Measurements from ENCODE around the gene MMP10.
"Not testable (repeated sequence)": the region's sequence is repeated elsewhere in the genome, so short reads cannot be mapped to it uniquely, and the experiment has no call there.

The MMP10 gene

GRCh38 chr11:102783016-102783415, 2.6 kb upstream of the MMP10 start:
- DNase-seq (ENCODE audit: low spot score), result no peak

GRCh38 chr11:102781676-102782075, 1.2 kb upstream of the MMP10 start:
- no peak for DNase-seq (ENCODE audit: low spot score)

GRCh38 chr11:102776454-102776853, 4.0 kb downstream of the MMP10 start:
- no peak for DNase-seq (ENCODE audit: low spot score)

GRCh38 chr11:102773386-102773785, 7.0 kb downstream of the MMP10 start:
- DNase-seq (ENCODE audit: low spot score), result no peak

GRCh38 chr11:102771351-102771750, 9.1 kb downstream of the MMP10 start:
- DNase-seq (ENCODE audit: low spot score), result no peak

GRCh38 chr11:102770191-102770590, 10.2 kb downstream of the MMP10 start:
- DNase-seq (ENCODE audit: low spot score), result no peak

- DNase-seq (ENCODE audit: low spot score), result no peak
These were observed 12.6 kb downstream of the MMP10 start for GRCh38 chr11:102767800-102768199.

- DNase-seq (ENCODE audit: low spot score), result no peak
These were observed 17.0 kb downstream of the MMP10 start for GRCh38 chr11:102763440-102763839.

GRCh38 chr11:102762361-102762767, 18.1 kb downstream of the MMP10 start:
- DNase-seq (ENCODE audit: low spot score), result peak; percentile 8

- DNase-seq (ENCODE audit: low spot score), result no peak
These were observed 18.7 kb downstream of the MMP10 start for GRCh38 chr11:102761646-102762238.

- peak; percentile 68 for DNase-seq (ENCODE audit: low spot score)
These were observed 19.9 kb downstream of the MMP10 start for GRCh38 chr11:102760344-102761035.

- no peak for DNase-seq (ENCODE audit: low spot score)
These were observed 22.4 kb downstream of the MMP10 start for GRCh38 chr11:102757823-102758549.

GRCh38 chr11:102753267-102753666, 27.2 kb downstream of the MMP10 start:
- DNase-seq (ENCODE audit: low spot score), result no peak

- DNase-seq (ENCODE audit: low spot score), result no peak
These were observed 28.8 kb downstream of the MMP10 start for GRCh38 chr11:102751673-102752072.

- no peak for DNase-seq (ENCODE audit: low spot score)
These were observed 31.2 kb downstream of the MMP10 start for GRCh38 chr11:102749101-102749722.

GRCh38 chr11:102746746-102747578, 33.5 kb downstream of the MMP10 start:
- not testable (repeated sequence) for DNase-seq (ENCODE audit: low spot score)

- no peak for DNase-seq (ENCODE audit: low spot score)
These were observed 45.8 kb downstream of the MMP10 start for GRCh38 chr11:102734650-102735049.

- DNase-seq (ENCODE audit: low spot score), result no peak
These were observed 47.1 kb downstream of the MMP10 start for GRCh38 chr11:102733232-102733875.

GRCh38 chr11:102730944-102731343, 49.5 kb downstream of the MMP10 start:
- not testable (repeated sequence) for DNase-seq (ENCODE audit: low spot score)

- no peak for DNase-seq (ENCODE audit: low spot score)
These were observed 50.3 kb downstream of the MMP10 start for GRCh38 chr11:102729849-102730815.

All from putamen (tissue), 1 donor.